HepG2 (cell line): ENCODE measurements around the gene CLRN2. TPM values are rescaled to one million over a fixed set of nuclear protein-coding genes. Genes with fewer than 3 reads are reported as not detected.

Experiments used
- ATAC-seq: fragments of 200-7000 bp; cut with Tn5 transposase; 3 replicates; pipeline ENCODE4 v1.9.1; 2020; ENCODE audit warnings: mild to moderate bottlenecking, moderate library complexity
- BruUV-seq: library from RNA; stranded (reverse); fragments of 400-500 nt; replicated peaks from 2 replicates; lab custom pipeline; 2021; lab: Mats Ljungman, UMichigan
- CTCF ChIA-PET: fragments of 300-600 bp; formaldehyde crosslinking; extraction: SDS; loops from one replicate; lab custom pipeline; 2021; ENCODE audit warnings: low total read pairs, inconsistent platforms, low intra/inter-chr PET ratio; lab: Yijun Ruan, JAX
- POLR2A ChIA-PET: fragments of 350-600 bp; sonication (Branson Sonifier 250); formaldehyde crosslinking; loops from one replicate; lab custom pipeline; 2020; ENCODE audit warnings: antibody characterized with exemption, inconsistent platforms; lab: Yijun Ruan, JAX
- DNase-seq: peaks from one replicate; pipeline ENCODE4 v3.0.0-alpha.2; 2015; ENCODE audit warnings: low spot score
- FAIRE-seq: peaks from 3 replicates; lab custom pipeline; 2011; peaks lifted over from hg19 to GRCh38; lab: Jason Lieb, UNC
- H2AFZ ChIP-seq: one replicate; pipeline ENCODE4 v1.6.1; 2011; ENCODE audit warnings: low read length, inconsistent platforms
- H3K27ac ChIP-seq: fragments of 300-600 bp; 3 replicates; pipeline ENCODE4 v1.8.0; 2011; ENCODE audit warnings: mixed run types, mild to moderate bottlenecking, mixed read lengths, low read length, inconsistent platforms; ENCODE audit not compliant: insufficient read depth; ENCODE audit errors: extremely low read length
- H3K27me3 ChIP-seq, 2 experiments: fragments of 200-600 bp in 1 of 2; 2 replicates in 1 of 2; 3 replicates in 1 of 2; pipeline versions ENCODE4 v1.6.0 to v1.8.0; 2011; ENCODE audit warnings: low read length in 2 of 2, mild to moderate bottlenecking in 2 of 2, moderate library complexity in 2 of 2, inconsistent platforms in 1 of 2; ENCODE audit not compliant: insufficient read depth in 2 of 2, control insufficient read depth in 1 of 2
- H3K36me3 ChIP-seq, 2 experiments: fragments of 200-600 bp in 1 of 2; replicated peaks in 1 of 2; 2 replicates in 1 of 2; 3 replicates in 1 of 2; pipeline versions ENCODE4 v1.5.1 to v1.8.0; 2011; ENCODE audit warnings: low read length in 2 of 2, inconsistent platforms in 1 of 2; ENCODE audit not compliant: insufficient read depth in 2 of 2, control insufficient read depth in 1 of 2
- H3K4me1 ChIP-seq: 2 replicates; pipeline ENCODE4 v1.5.1; 2012; ENCODE audit warnings: low read length, inconsistent platforms; ENCODE audit not compliant: insufficient read depth
- H3K4me2 ChIP-seq: 2 replicates; pipeline ENCODE4 v1.6.0; 2011; ENCODE audit warnings: low read depth, low read length, inconsistent platforms
- H3K4me3 ChIP-seq, 3 experiments: fragments of 200-600 bp in 1 of 3; sonication (generic), shearing (Covaris generic) in 1 of 3; replicated peaks in 1 of 3; 2 replicates each; pipeline ENCODE4 v1.5.1; 2011 to 2016; ENCODE audit warnings: low read length in 3 of 3, inconsistent platforms in 2 of 3, low read depth in 2 of 3, mild to moderate bottlenecking in 2 of 3, control low read depth in 1 of 3, mixed read lengths in 1 of 3; ENCODE audit not compliant: insufficient read depth in 1 of 3
- H3K79me2 ChIP-seq: one replicate; pipeline ENCODE4 v1.6.1; 2011; ENCODE audit warnings: low read length, inconsistent platforms; ENCODE audit not compliant: insufficient read depth
- H3K9ac ChIP-seq: 2 replicates; pipeline ENCODE4 v1.6.0; 2011; ENCODE audit warnings: mild to moderate bottlenecking, low read depth, low read length, inconsistent platforms; ENCODE audit not compliant: insufficient read depth
- H3K9me3 ChIP-seq: 2 replicates; pipeline ENCODE4 v1.5.1; 2012; ENCODE audit warnings: mild to moderate bottlenecking, low read length
- H4K20me1 ChIP-seq: 2 replicates; pipeline ENCODE4 v1.6.0; 2011; ENCODE audit warnings: inconsistent platforms, mild to moderate bottlenecking, low read length, moderate library complexity; ENCODE audit not compliant: insufficient read depth
- CHCHD3 ChIP-seq: sonication (generic); formaldehyde crosslinking; IDR thresholded peaks from 2 replicates; pipeline ENCODE4 v1.8.0; 2022; ENCODE audit warnings: mild to moderate bottlenecking, missing genetic modification reagents, moderate library complexity
- EP300 ChIP-seq, 3 experiments: sonication (generic) in 1 of 3; formaldehyde crosslinking in 1 of 3; IDR thresholded peaks; 2 replicates each; pipeline versions ENCODE4 v1.5.1 to v1.6.1; 2011 to 2020; ENCODE audit warnings: low read depth in 2 of 3, low read length in 2 of 3, borderline replicate concordance in 1 of 3, improper control_type of control experiment in 1 of 3, mild to moderate bottlenecking in 1 of 3, missing genetic modification reagents in 1 of 3, moderate library complexity in 1 of 3
- HNRNPL ChIP-seq: fragments of 200-400 bp; formaldehyde crosslinking; IDR thresholded peaks from 2 replicates; pipeline ENCODE4 v1.6.1; 2017; ENCODE audit warnings: mild to moderate bottlenecking, low read depth, low read length
- NR2F1 ChIP-seq, 2 experiments: fragments of 450-650 bp in 1 of 2; formaldehyde crosslinking in 1 of 2; IDR thresholded peaks; 2 replicates each; pipeline versions ENCODE4 v1.5.0 to v1.6.1; 2016 to 2020; ENCODE audit warnings: mild to moderate bottlenecking in 1 of 2, missing compliant biosample characterization in 1 of 2, missing genetic modification reagents in 1 of 2, moderate library complexity in 1 of 2
- PAWR ChIP-seq: sonication (generic); formaldehyde crosslinking; IDR thresholded peaks from 2 replicates; pipeline ENCODE4 v1.4.0; 2020; ENCODE audit warnings: missing genetic modification reagents, mild to moderate bottlenecking, borderline replicate concordance
- PCBP2 ChIP-seq: fragments of 200-400 bp; formaldehyde crosslinking; optimal IDR thresholded peaks from 2 replicates; pipeline ENCODE3; 2018; ENCODE audit warnings: low read length, low read depth; ENCODE audit not compliant: poor library complexity, severe bottlenecking
- TCF7 ChIP-seq: sonication (generic); IDR thresholded peaks from 2 replicates; pipeline ENCODE4 v1.6.1; 2016; ENCODE audit warnings: antibody characterized with exemption, low read depth
- TFAP4 ChIP-seq: sonication (generic); IDR thresholded peaks from 2 replicates; pipeline ENCODE4 v1.6.1; 2016; ENCODE audit warnings: low read depth, borderline replicate concordance
- TFDP2 ChIP-seq: sonication (generic); formaldehyde crosslinking; IDR thresholded peaks from 2 replicates; pipeline ENCODE4 v1.4.0; 2020; ENCODE audit warnings: missing genetic modification reagents
- ZFAT ChIP-seq: sonication (generic); formaldehyde crosslinking; conservative IDR thresholded peaks from 2 replicates; pipeline ENCODE4 v1.8.1; 2023; ENCODE audit warnings: missing genetic modification reagents, inconsistent platforms
- ZNF10 ChIP-seq: sonication (generic); formaldehyde crosslinking; IDR thresholded peaks from 2 replicates; pipeline ENCODE4 v1.4.0; 2020; ENCODE audit warnings: mild to moderate bottlenecking, low read depth, missing genetic modification reagents, borderline replicate concordance
- ZNF841 ChIP-seq: sonication (generic); formaldehyde crosslinking; IDR thresholded peaks from 2 replicates; pipeline ENCODE4 v1.8.1; 2023; ENCODE audit warnings: missing genetic modification reagents, borderline replicate concordance
- ZNF850 ChIP-seq: sonication (generic); formaldehyde crosslinking; conservative IDR thresholded peaks from 2 replicates; pipeline ENCODE4 v1.9.0; 2021; ENCODE audit warnings: mild to moderate bottlenecking, missing genetic modification reagents
- WGBS: methylation state at CpG from one replicate; pipeline ENCODE4 v1.1.6; 2017; ENCODE audit warnings: low lambda C conversion rate; 5-methylcytosine and 5-hydroxymethylcytosine counted together
- in situ Hi-C: cut with HindIII; loops from 2 replicates; pipeline ENCODE4 v1.10.0; 2017; ENCODE audit warnings: low pct_unique_long_range_greater_than_20kb; ENCODE audit not compliant: extremely low pct_ligation_motif_present
- intact Hi-C: fragments of 100-400 bp; cut with micrococcal nuclease; formaldehyde crosslinking; loops from one replicate; pipeline ENCODE4 v1.10.0; 2022; ENCODE audit not compliant: unreplicated experiment
- polyA plus RNA-seq, 8 experiments: library from polyadenylated mRNA; depleted of rRNA in 3 of 8; stranded (reverse) in 7 of 8; unstranded in 1 of 8; fragments of >200 nt; fragmentation: Illumina TruSeq in 4 of 8; extraction: Trizol in 4 of 8; gene quantifications; 2 replicates each; pipeline versions ENCODE4 v1.2.1 to v1.2.3, GENCODE V29; 2011 to 2016; ENCODE audit warnings: low read depth in 4 of 8, missing spikeins in 1 of 8, mixed read lengths in 1 of 8; ENCODE audit not compliant: insufficient read depth in 1 of 8
- total RNA-seq, 5 experiments: library from RNA; depleted of rRNA; stranded (reverse); fragments of >200 nt; fragmentation: Illumina TruSeq; extraction: Trizol; gene quantifications; 2 replicates each; pipeline ENCODE4 v1.2.3, GENCODE V29; 2016; ENCODE audit warnings: low read depth in 1 of 5

CLRN2 gene
- total and polyA plus RNA-seq, 2 of the 13 experiments (the other 11 are each of a cell fraction or from before 2014, with no cell fraction given): not detected

GRCh38 chr4:17480955-17481354 lies 34.0 kb upstream of the CLRN2 start:
- no TSS peak for BruUV-seq
- DNase-seq (no peak), ATAC-seq (no peak; the same call in 2 of the 3 replicates), FAIRE-seq (no peak)
- no peaks in the 10 kb centered on the region for H3K27me3 ChIP-seq
- peaks cover 27% of the 10 kb centered on the region for H3K4me1 ChIP-seq
- no peak overlapping the region for H3K4me2 ChIP-seq
- in situ Hi-C loops: no loop called here
- H3K36me3 ChIP-seq: peaks cover 2 to 3% of the 10 kb centered on the region in 2 experiments; a peak in 2 of 5 replicates
- no peaks in the 10 kb centered on the region for H3K79me2 ChIP-seq
- H3K27ac ChIP-seq: no peak overlapping the region
- ChIA-PET POLR2A (no interaction called here), CTCF (no interaction called here)
- no peak overlapping the region for H3K9ac ChIP-seq
- no peak for TF ChIP-seq ZNF841 (CRISPR knock-in tag)
- no peak for TF ChIP-seq TCF7
- no peak for TF ChIP-seq ZNF850 (CRISPR knock-in tag)
- no peak for TF ChIP-seq PAWR (CRISPR knock-in tag)
- TF ChIP-seq TFAP4: no peak
- TF ChIP-seq ZFAT (CRISPR knock-in tag): no peak
- no peak for TF ChIP-seq TFDP2 (CRISPR knock-in tag)
- no peak for TF ChIP-seq EP300 (IDR thresholded peaks at IDR 0.05; ENCODE audit: low read depth in 2 of 2, low read length in 2 of 2)
- TF ChIP-seq EP300 (CRISPR knock-in tag; IDR thresholded peaks at IDR 0.05; ENCODE audit: borderline replicate concordance): no peak
- no peak for TF ChIP-seq ZNF10 (CRISPR knock-in tag)
- no peak for TF ChIP-seq CHCHD3 (CRISPR knock-in tag)
- TF ChIP-seq PCBP2: no peak
- TF ChIP-seq HNRNPL: no peak
- TF ChIP-seq NR2F1 (CRISPR knock-in tag; IDR thresholded peaks at IDR 0.05): no peak
- WGBS: 48% methylated on average over 2 of the region's 2 CpGs
- no peaks in the 10 kb centered on the region for H4K20me1 ChIP-seq
- 0 out of 2 replicates have a peak, but pooled peaks cover 5% of the 10 kb centered on the region for H3K9me3 ChIP-seq
- intact Hi-C loops: no loop called here
- no peak overlapping the region for H3K4me3 ChIP-seq
- H2AFZ ChIP-seq: no peak overlapping the region
